Caki2 (cell line): Measurements from ENCODE around the gene RABAC1. TPM values are rescaled to one million over a fixed set of nuclear protein-coding genes. Genes with fewer than 3 reads are reported as not detected.
"Not testable (repeated sequence)": the region's sequence is repeated elsewhere in the genome, so short reads cannot be mapped to it uniquely, and the experiment has no call there.

Source experiments
- DNase-seq: peaks from one replicate; pipeline ENCODE4 v3.0.0-alpha.2; 2015; ENCODE audit warnings: low read depth
- in situ Hi-C: cut with HindIII; loops from 2 replicates; pipeline ENCODE4 v1.10.0; 2016; ENCODE audit warnings: low sequenced_read_pairs, low pct_unique_long_range_greater_than_20kb, mixed read lengths
- total RNA-seq: library from RNA; depleted of rRNA; stranded (reverse); fragments of >200 nt; shearing (Covaris generic); gene quantifications from 2 replicates; pipeline ENCODE4 v1.2.3, GENCODE V29; 2014; ENCODE audit warnings: low replicate concordance

The RABAC1 gene
- total RNA-seq, 1 experiment from 2014 or later, result 287 TPM

- in situ Hi-C loops, DNase-seq: not testable (repeated sequence)
Measured at GRCh38 chr19:41991925-41992569, 32.9 kb upstream of the RABAC1 start.

- in situ Hi-C loops, result no loop called here
- DNase-seq, result no peak
Measured at GRCh38 chr19:41991025-41991424, 31.9 kb upstream of the RABAC1 start.

- DNase-seq, result no peak
- in situ Hi-C loops, result no loop called here
Measured at GRCh38 chr19:41990615-41991014, 31.5 kb upstream of the RABAC1 start.

- in situ Hi-C loops, result no loop called here
- DNase-seq, result no peak
Measured at GRCh38 chr19:41990028-41990427, 30.9 kb upstream of the RABAC1 start.

- in situ Hi-C loops, result no loop called here
- DNase-seq, result no peak
Measured at GRCh38 chr19:41988947-41989346, 29.8 kb upstream of the RABAC1 start.

- DNase-seq, result no peak
- in situ Hi-C loops, result no loop called here
Measured at GRCh38 chr19:41987141-41987860, 28.2 kb upstream of the RABAC1 start.

- no peak for DNase-seq
- in situ Hi-C loops, result no loop called here
Measured at GRCh38 chr19:41984961-41985360, 25.8 kb upstream of the RABAC1 start.

GRCh38 chr19:41981724-41982123 is 22.6 kb upstream of the RABAC1 start:
- no peak for DNase-seq
- in situ Hi-C loops, result no loop called here

- in situ Hi-C loops, result no loop called here
Measured at GRCh38 chr19:41978470-41978869, 19.3 kb upstream of the RABAC1 start.

GRCh38 chr19:41977916-41978315 is 18.8 kb upstream of the RABAC1 start:
- in situ Hi-C loops, result no loop called here
- DNase-seq, result no peak

More at GRCh38 chr19:41978470-41978869, 19.3 kb upstream of the RABAC1 start:
- DNase-seq, result no peak

- in situ Hi-C loops, result no loop called here
- no peak for DNase-seq
Measured at GRCh38 chr19:41974652-41975051, 15.5 kb upstream of the RABAC1 start.

- DNase-seq, result no peak
- in situ Hi-C loops, result no loop called here
Measured at GRCh38 chr19:41971363-41971762, 12.2 kb upstream of the RABAC1 start.

GRCh38 chr19:41969772-41970458 is 10.8 kb upstream of the RABAC1 start:
- in situ Hi-C loops, result no loop called here

GRCh38 chr19:41968751-41969595 is 9.9 kb upstream of the RABAC1 start:
- in situ Hi-C loops, result no loop called here
- DNase-seq, result no peak

More at GRCh38 chr19:41969772-41970458, 10.8 kb upstream of the RABAC1 start:
- no peak for DNase-seq

- DNase-seq, result no peak
- in situ Hi-C loops, result no loop called here
Measured at GRCh38 chr19:41967054-41967783, 8.1 kb upstream of the RABAC1 start.

GRCh38 chr19:41965106-41965505 is 6.0 kb upstream of the RABAC1 start:
- in situ Hi-C loops, result no loop called here
- DNase-seq, result no peak

- peak; percentile 21 for DNase-seq
Measured at GRCh38 chr19:41960973-41961372, 1.9 kb upstream of the RABAC1 start.

More at GRCh38 chr19:41960973-41961372, 1.9 kb upstream of the RABAC1 start:
- in situ Hi-C loops, result no loop called here
